Tibial nerve (tissue), 4 donors: ENCODE results near the gene MAPT. TPM values are rescaled to one million over a fixed set of nuclear protein-coding genes. Genes with fewer than 3 reads are reported as not detected.

Source experiments
- DNase-seq, 2 donors: peaks; one replicate each; pipeline ENCODE4 v3.0.0-alpha.2; 2019; ENCODE audit warnings: low spot score in 2 of 2
- H3K27ac ChIP-seq, 4 donors: fragments of 200-600 bp; sonication (generic) in 3 of 4; one replicate each; pipeline ENCODE4 v1.5.1; 2017 to 2019; ENCODE audit warnings: mild to moderate bottlenecking in 1 of 4
- H3K27me3 ChIP-seq, 2 donors: fragments of 200-600 bp; sonication (generic) in 1 of 2; one replicate each; pipeline versions ENCODE4 v1.5.1 to v1.6.0; 2017 to 2019
- H3K36me3 ChIP-seq, 3 donors: fragments of 200-600 bp; sonication (generic); one replicate each; pipeline ENCODE4 v1.5.1; 2018 to 2019
- H3K4me1 ChIP-seq, 4 donors: fragments of 200-600 bp; sonication (generic) in 3 of 4; one replicate each; pipeline ENCODE4 v1.5.1; 2017 to 2019
- H3K4me3 ChIP-seq, 4 donors: fragments of 200-600 bp; sonication (generic) in 3 of 4; one replicate each; pipeline ENCODE4 v1.5.1; 2017 to 2019; ENCODE audit warnings: mild to moderate bottlenecking in 1 of 4, moderate library complexity in 1 of 4
- H3K9me3 ChIP-seq, 4 donors: fragments of 200-600 bp; sonication (generic) in 3 of 4; one replicate each; pipeline ENCODE4 v1.5.1; 2017 to 2019
- CTCF ChIP-seq, 5 experiments: fragments of 200-600 bp in 3 of 5; fragments of 450-650 bp in 2 of 5; sonication (generic) in 3 of 5; IDR thresholded peaks; one replicate each; pipeline ENCODE4 v1.5.1; 2016 to 2019; ENCODE audit warnings: antibody characterized with exemption in 5 of 5, mild to moderate bottlenecking in 3 of 5, moderate library complexity in 2 of 5
- EP300 ChIP-seq, 2 donors: sonication (generic); formaldehyde crosslinking; IDR thresholded peaks; one replicate each; pipeline ENCODE4 v1.6.1; 2017; ENCODE audit warnings: antibody characterized with exemption in 2 of 2, mild to moderate bottlenecking in 1 of 2
- POLR2A ChIP-seq, 2 donors: fragments of 450-650 bp; IDR thresholded peaks; one replicate each; pipeline ENCODE4 v1.6.1; 2017; ENCODE audit warnings: antibody characterized with exemption in 2 of 2, mild to moderate bottlenecking in 2 of 2, moderate library complexity in 2 of 2
- whole genome bisulfite sequencing, 2 donors: methylation state at CpG; one replicate each; pipeline ENCODE4 v1.1.5; 2018; 5-methylcytosine and 5-hydroxymethylcytosine counted together
- total RNA-seq, 4 donors: library from RNA; depleted of rRNA; stranded (reverse); fragments of >200 nt; gene quantifications; one replicate each; pipeline ENCODE4 v1.1.0, GENCODE V29; 2016

Gene MAPT
- total RNA-seq, 4 donors from 2014 or later, result 2.5 to 3.1 (median 2.8) TPM

- Histone ChIP-seq H3K9me3 (no peaks in the 10 kb centered on the region), H3K27ac (no peak overlapping the region), H3K27me3 (no peaks in the 10 kb centered on the region), H3K36me3 (peaks cover 3 to 36% (median 7%) of the 10 kb centered on the region in 3 donors), H3K4me3 (no peak overlapping the region), H3K4me1 (peaks cover 0 to 29% (median 6%) of the 10 kb centered on the region in 4 donors)
- TF ChIP-seq CTCF (IDR thresholded peaks at IDR 0.05) (no peak), EP300 (IDR thresholded peaks at IDR 0.05) (no peak), POLR2A (IDR thresholded peaks at IDR 0.05) (no peak)
- WGBS, 2 donors, result 95% methylated on average over 8 of the region's 8 CpGs
- DNase-seq, result no peak
Measured at GRCh38 chr17:46053911-46054534, 159.7 kb downstream of the MAPT start.

GRCh38 chr17:46056800-46057304 is 162.5 kb downstream of the MAPT start:
- peaks cover 0 to 28% (median 6%) of the 10 kb centered on the region in 4 donors for H3K4me1 ChIP-seq
- peak overlapping the region in 1 of 4 donors; percentile 30 for H3K27ac ChIP-seq
- H3K27me3 ChIP-seq, result no peaks in the 10 kb centered on the region
- no peak for TF ChIP-seq POLR2A (IDR thresholded peaks at IDR 0.05)
- TF ChIP-seq EP300 (IDR thresholded peaks at IDR 0.05), result no peak
- TF ChIP-seq CTCF (IDR thresholded peaks at IDR 0.05), result no peak
- no peak for DNase-seq
- H3K36me3 ChIP-seq, result peaks cover 0 to 23% (median 0%) of the 10 kb centered on the region in 3 donors
- no peaks in the 10 kb centered on the region for H3K9me3 ChIP-seq
- H3K4me3 ChIP-seq, result no peak overlapping the region
- 46 to 51% methylated on average over 4 of the region's 4 CpGs for WGBS, 2 donors

- H3K27ac ChIP-seq, result peak overlapping the region in 1 of 4 donors; percentile 30
- peaks cover 0 to 22% (median 6%) of the 10 kb centered on the region in 4 donors for H3K4me1 ChIP-seq
- 83 to 86% methylated on average over 4 of the region's 4 CpGs for WGBS, 2 donors
- TF ChIP-seq EP300 (IDR thresholded peaks at IDR 0.05) (no peak), POLR2A (IDR thresholded peaks at IDR 0.05) (no peak), CTCF (IDR thresholded peaks at IDR 0.05) (no peak)
- H3K4me3 ChIP-seq, result no peak overlapping the region
- no peak for DNase-seq
- peaks cover 0 to 25% (median 0%) of the 10 kb centered on the region in 3 donors for H3K36me3 ChIP-seq
- no peaks in the 10 kb centered on the region for H3K27me3 ChIP-seq
- no peaks in the 10 kb centered on the region for H3K9me3 ChIP-seq
Measured at GRCh38 chr17:46057366-46057765, 163.0 kb downstream of the MAPT start.

GRCh38 chr17:46059486-46059885 is 165.1 kb downstream of the MAPT start:
- Histone ChIP-seq H3K4me1 (peaks cover 0 to 32% (median 6%) of the 10 kb centered on the region in 4 donors), H3K36me3 (peaks cover 0 to 22% (median 0%) of the 10 kb centered on the region in 3 donors), H3K27me3 (no peaks in the 10 kb centered on the region), H3K9me3 (no peaks in the 10 kb centered on the region), H3K27ac (no peak overlapping the region), H3K4me3 (no peak overlapping the region)
- no peak for TF ChIP-seq POLR2A (IDR thresholded peaks at IDR 0.05)
- DNase-seq, result no peak
- WGBS, 2 donors, result 84% methylated on average over 6 of the region's 6 CpGs

GRCh38 chr17:46060461-46060860 is 166.1 kb downstream of the MAPT start:
- WGBS, 2 donors, result 79 to 84% methylated on average over 2 of the region's 2 CpGs
- no peaks in the 10 kb centered on the region for H3K27me3 ChIP-seq
- H3K27ac ChIP-seq, result no peak overlapping the region

GRCh38 chr17:46061435-46061834 is 167.1 kb downstream of the MAPT start:
- Histone ChIP-seq H3K36me3 (peaks cover 0 to 37% (median 6%) of the 10 kb centered on the region in 3 donors), H3K4me1 (peaks cover 0 to 32% (median 6%) of the 10 kb centered on the region in 4 donors)
- TF ChIP-seq POLR2A (IDR thresholded peaks at IDR 0.05), result no peak
- peak in 1 of 5 experiments; percentile 17 for TF ChIP-seq CTCF (IDR thresholded peaks at IDR 0.05)
- TF ChIP-seq EP300 (IDR thresholded peaks at IDR 0.05), result no peak

More at GRCh38 chr17:46060461-46060860, 166.1 kb downstream of the MAPT start:
- DNase-seq, result no peak
- Histone ChIP-seq H3K4me1 (peaks cover 0 to 32% (median 6%) of the 10 kb centered on the region in 4 donors), H3K36me3 (peaks cover 0 to 27% (median 0%) of the 10 kb centered on the region in 3 donors), H3K9me3 (no peaks in the 10 kb centered on the region), H3K4me3 (no peak overlapping the region)
- no peak for TF ChIP-seq EP300 (IDR thresholded peaks at IDR 0.05)

More at GRCh38 chr17:46061435-46061834, 167.1 kb downstream of the MAPT start:
- DNase-seq, result no peak
- H3K4me3 ChIP-seq, result no peak overlapping the region
- no peak overlapping the region for H3K27ac ChIP-seq
- H3K9me3 ChIP-seq, result no peaks in the 10 kb centered on the region
- 95 to 98% methylated on average over 5 of the region's 5 CpGs for WGBS, 2 donors
- no peaks in the 10 kb centered on the region for H3K27me3 ChIP-seq
